Colonic mucosa (tissue), 4 donors: ENCODE results near the gene SF3A2. TPM values are rescaled to one million over a fixed set of nuclear protein-coding genes. Genes with fewer than 3 reads are reported as not detected.

Experiments
- DNase-seq: peaks from one replicate; pipeline ENCODE4 v3.0.0-alpha.2; 2020
- H3K27ac ChIP-seq: fragments of 200-600 bp; one replicate; pipeline ENCODE4 v1.8.0; 2021
- H3K27me3 ChIP-seq: fragments of 200-600 bp; one replicate; pipeline ENCODE4 v1.8.0; 2021
- H3K36me3 ChIP-seq: fragments of 200-600 bp; one replicate; pipeline ENCODE4 v1.8.0; 2021
- H3K4me1 ChIP-seq: fragments of 200-600 bp; one replicate; pipeline ENCODE4 v1.8.0; 2021; ENCODE audit warnings: mild to moderate bottlenecking
- H3K4me3 ChIP-seq: fragments of 200-600 bp; one replicate; pipeline ENCODE4 v1.8.0; 2021
- H3K9ac ChIP-seq, 2 donors: one replicate each; pipeline ENCODE4 v1.7.0; 2013; ENCODE audit warnings: control low read depth in 2 of 2, low read depth in 2 of 2, low read length in 2 of 2
- H3K9me3 ChIP-seq: fragments of 200-600 bp; one replicate; pipeline ENCODE4 v1.8.0; 2021
- intact Hi-C: fragments of 100-400 bp; cut with DNase I; formaldehyde crosslinking; loops from one replicate; pipeline ENCODE4 v1.14.1; 2022
- total RNA-seq, 2 donors: library from RNA; stranded (reverse); fragmentation: NEBNext Ultra II Directional in 1 of 2; extraction: Animal tissue kit (Norgen Biotek cat#: 25700) in 1 of 2; gene quantifications; one replicate each; pipeline ENCODE4 v1.2.1, GENCODE V29; 2021
- TF ChIP-seq, protein P1 (sequence below): fragments of 200-600 bp; IDR thresholded peaks from one replicate; pipeline ENCODE4 v1.8.0; 2022; ENCODE audit warnings: antibody characterized with exemption, mild to moderate bottlenecking
- donor health status: healthy.
- donor health status: DM: no; HTN: no; CAD: no.
- donor health status: DM: no; HTN: no; CAD: no.

The SF3A2 gene
- total RNA-seq, 2 donors from 2014 or later, result 60.9 to 99.8 TPM

DNA sequence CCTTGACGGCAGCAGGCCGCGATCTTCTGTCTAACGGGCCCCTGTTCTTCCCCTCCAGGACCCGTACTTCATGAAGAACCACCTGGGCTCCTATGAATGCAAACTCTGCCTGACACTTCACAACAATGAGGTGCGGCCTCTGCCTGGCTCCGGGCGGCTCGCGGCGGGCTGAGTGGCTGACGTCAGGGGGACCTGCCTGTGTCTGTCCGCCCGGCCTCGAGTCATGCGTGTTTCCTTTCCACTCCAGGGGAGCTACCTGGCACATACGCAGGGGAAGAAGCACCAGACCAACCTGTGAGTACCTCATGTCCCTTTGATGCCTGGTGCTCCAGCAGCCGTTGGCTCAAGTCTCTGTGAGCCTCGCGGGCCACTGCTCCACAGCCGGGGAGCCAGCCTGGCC lies 7.9 kb downstream of the SF3A2 start:
- H3K9me3 ChIP-seq, result no peaks in the 10 kb centered on the region
- no peak overlapping the region for H3K9ac ChIP-seq
- peaks cover 14% of the 10 kb centered on the region for H3K4me1 ChIP-seq
- TF ChIP-seq, protein P1, sequence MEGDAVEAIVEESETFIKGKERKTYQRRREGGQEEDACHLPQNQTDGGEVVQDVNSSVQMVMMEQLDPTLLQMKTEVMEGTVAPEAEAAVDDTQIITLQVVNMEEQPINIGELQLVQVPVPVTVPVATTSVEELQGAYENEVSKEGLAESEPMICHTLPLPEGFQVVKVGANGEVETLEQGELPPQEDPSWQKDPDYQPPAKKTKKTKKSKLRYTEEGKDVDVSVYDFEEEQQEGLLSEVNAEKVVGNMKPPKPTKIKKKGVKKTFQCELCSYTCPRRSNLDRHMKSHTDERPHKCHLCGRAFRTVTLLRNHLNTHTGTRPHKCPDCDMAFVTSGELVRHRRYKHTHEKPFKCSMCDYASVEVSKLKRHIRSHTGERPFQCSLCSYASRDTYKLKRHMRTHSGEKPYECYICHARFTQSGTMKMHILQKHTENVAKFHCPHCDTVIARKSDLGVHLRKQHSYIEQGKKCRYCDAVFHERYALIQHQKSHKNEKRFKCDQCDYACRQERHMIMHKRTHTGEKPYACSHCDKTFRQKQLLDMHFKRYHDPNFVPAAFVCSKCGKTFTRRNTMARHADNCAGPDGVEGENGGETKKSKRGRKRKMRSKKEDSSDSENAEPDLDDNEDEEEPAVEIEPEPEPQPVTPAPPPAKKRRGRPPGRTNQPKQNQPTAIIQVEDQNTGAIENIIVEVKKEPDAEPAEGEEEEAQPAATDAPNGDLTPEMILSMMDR, result no peak
- no peak for DNase-seq
- H3K36me3 ChIP-seq, result peaks cover 15% of the 10 kb centered on the region
- no peak overlapping the region for H3K27ac ChIP-seq
- peaks cover 2% of the 10 kb centered on the region for H3K27me3 ChIP-seq
- no peak overlapping the region for H3K4me3 ChIP-seq
- intact Hi-C loops, result no loop called here

DNA sequence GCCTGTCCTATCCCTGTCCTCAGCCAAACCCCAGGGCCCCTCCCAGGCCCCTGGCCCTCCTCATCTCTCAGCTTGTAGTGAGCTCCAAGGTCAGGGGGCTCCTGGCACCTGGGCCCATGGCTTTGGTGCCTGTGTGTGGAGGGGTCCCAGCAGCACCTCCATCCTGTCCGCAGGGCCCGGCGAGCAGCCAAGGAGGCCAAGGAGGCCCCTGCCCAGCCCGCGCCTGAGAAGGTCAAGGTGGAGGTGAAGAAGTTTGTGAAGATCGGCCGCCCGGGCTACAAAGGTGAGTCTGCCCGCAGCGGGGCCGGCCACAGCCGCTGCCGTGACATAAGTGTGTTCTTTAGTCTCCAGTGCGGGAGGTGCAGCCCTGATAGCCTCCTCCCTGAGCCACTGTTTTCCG lies 8.6 kb downstream of the SF3A2 start:
- Histone ChIP-seq H3K9ac (no peak overlapping the region), H3K36me3 (peaks cover 15% of the 10 kb centered on the region), H3K27ac (no peak overlapping the region), H3K9me3 (no peaks in the 10 kb centered on the region), H3K4me3 (no peak overlapping the region), H3K27me3 (peaks cover 10% of the 10 kb centered on the region), H3K4me1 (peaks cover 18% of the 10 kb centered on the region)
- DNase-seq, result no peak
- TF ChIP-seq, protein P1, result no peak
- intact Hi-C loops, result no loop called here

DNA sequence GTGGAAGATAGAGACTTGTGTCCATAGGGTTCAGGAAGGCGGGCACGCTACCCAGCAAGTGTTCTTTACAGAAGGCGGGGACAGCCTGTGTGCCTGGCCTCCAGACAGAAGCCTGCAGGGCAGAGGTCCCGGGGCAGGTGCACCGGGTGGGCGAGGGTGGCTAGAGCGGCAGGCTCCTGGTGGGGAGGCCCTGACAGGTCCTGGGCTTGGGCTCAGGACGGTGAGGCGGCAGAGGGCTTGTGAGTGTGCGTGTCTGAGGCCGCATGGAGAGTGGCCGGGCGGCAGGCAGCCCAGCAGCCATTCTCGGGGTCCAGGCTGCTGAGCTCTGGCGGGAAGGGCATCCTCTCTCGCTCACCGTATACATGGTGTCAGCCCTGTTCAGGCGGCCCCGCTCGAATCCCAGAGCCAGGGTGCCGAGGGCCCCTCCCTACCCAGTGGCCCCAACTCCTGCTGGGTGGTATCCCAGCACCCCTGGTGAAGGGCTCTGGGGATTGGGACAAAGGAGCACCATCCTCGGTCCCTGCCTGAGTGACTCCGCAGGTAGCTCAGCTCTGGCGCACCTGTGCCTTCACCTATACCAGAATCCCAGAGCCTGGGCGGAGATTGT lies 9.5 kb downstream of the SF3A2 start:
- Histone ChIP-seq H3K27me3 (peaks cover 18% of the 10 kb centered on the region), H3K36me3 (peaks cover 15% of the 10 kb centered on the region), H3K9ac (no peak overlapping the region), H3K9me3 (no peaks in the 10 kb centered on the region), H3K27ac (no peak overlapping the region), H3K4me1 (peaks cover 15% of the 10 kb centered on the region), H3K4me3 (no peak overlapping the region)
- intact Hi-C loops, result no loop called here
- DNase-seq, result no peak
- TF ChIP-seq, protein P1, result no peak

DNA sequence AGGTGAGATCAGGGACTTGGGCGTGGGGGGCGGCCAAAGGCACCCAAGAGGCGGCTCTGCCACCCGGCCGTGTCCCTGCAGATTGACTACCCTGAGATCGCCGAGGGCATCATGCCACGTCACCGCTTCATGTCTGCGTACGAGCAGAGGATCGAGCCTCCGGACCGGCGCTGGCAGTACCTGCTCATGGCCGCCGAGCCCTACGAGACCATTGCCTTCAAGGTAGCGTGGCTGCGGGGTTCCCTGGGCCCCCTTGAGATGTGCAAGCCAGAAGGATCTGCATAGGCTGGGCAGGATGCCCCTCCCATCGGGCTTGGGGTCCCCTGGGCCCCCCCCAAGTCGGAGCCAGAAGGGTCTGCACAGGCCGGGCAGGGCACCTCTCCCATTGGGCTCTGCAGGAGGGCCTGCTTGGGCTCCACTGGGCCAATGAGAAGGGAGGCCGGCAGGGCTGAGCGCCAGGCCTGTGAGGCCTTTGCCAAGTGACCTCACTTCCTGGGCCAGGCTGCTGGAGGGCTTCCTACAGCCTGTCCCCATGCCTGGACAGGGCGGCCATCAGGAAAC lies 10.3 kb downstream of the SF3A2 start:
- TF ChIP-seq, protein P1, result no peak
- H3K27me3 ChIP-seq, result peaks cover 26% of the 10 kb centered on the region
- H3K36me3 ChIP-seq, result peaks cover 15% of the 10 kb centered on the region
- intact Hi-C loops, result no loop called here
- no peaks in the 10 kb centered on the region for H3K9me3 ChIP-seq
- H3K4me3 ChIP-seq, result no peak overlapping the region
- no peak overlapping the region for H3K27ac ChIP-seq
- DNase-seq, result no peak
- peaks cover 9% of the 10 kb centered on the region for H3K4me1 ChIP-seq
- no peak overlapping the region for H3K9ac ChIP-seq

DNA sequence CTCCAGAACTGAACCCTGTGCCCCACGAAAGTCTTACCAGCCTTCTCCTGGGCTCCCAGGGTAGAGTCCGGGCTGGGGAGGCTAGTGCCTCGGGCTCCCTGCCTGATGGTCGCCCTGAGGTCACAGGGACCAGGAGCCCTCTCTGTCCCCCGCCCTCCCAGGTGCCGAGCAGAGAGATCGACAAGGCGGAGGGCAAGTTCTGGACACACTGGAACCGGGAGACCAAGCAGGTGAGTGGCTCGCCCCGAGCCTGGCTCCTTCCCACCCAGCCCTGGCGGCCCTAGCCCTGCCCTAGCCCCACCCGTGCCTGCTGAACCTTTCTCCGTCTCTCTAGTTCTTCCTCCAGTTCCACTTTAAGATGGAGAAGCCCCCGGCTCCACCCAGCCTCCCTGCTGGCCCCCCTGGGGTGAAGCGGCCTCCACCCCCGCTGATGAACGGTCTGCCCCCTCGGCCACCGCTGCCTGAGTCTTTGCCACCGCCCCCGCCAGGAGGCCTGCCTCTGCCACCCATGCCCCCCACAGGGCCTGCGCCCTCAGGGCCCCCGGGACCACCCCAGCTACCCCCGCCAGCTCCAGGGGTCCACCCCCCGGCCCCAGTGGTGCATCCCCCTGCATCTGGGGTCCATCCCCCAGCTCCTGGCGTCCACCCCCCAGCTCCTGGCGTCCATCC lies 10.9 kb downstream of the SF3A2 start:
- H3K27me3 ChIP-seq, result peaks cover 33% of the 10 kb centered on the region

More for the DNA sequence above, 10.9 kb downstream of the SF3A2 start:
- Histone ChIP-seq H3K9ac (no peak overlapping the region), H3K27ac (no peak overlapping the region), H3K4me1 (peaks cover 14% of the 10 kb centered on the region), H3K36me3 (peaks cover 15% of the 10 kb centered on the region), H3K9me3 (no peaks in the 10 kb centered on the region), H3K4me3 (no peak overlapping the region)
- TF ChIP-seq, protein P1, result no peak
- intact Hi-C loops, result no loop called here
- DNase-seq, result no peak
